ENCODE data around the gene TPK1. TPM values are rescaled to one million over a fixed set of nuclear protein-coding genes. Genes with fewer than 3 reads are reported as not detected.

The TPK1 gene
- total RNA-seq, 5 donors from 2014 or later (not counting 1 experiment from before 2014, with no cell fraction given), result 19.1 to 31.6 (median 22.0) TPM

DNA sequence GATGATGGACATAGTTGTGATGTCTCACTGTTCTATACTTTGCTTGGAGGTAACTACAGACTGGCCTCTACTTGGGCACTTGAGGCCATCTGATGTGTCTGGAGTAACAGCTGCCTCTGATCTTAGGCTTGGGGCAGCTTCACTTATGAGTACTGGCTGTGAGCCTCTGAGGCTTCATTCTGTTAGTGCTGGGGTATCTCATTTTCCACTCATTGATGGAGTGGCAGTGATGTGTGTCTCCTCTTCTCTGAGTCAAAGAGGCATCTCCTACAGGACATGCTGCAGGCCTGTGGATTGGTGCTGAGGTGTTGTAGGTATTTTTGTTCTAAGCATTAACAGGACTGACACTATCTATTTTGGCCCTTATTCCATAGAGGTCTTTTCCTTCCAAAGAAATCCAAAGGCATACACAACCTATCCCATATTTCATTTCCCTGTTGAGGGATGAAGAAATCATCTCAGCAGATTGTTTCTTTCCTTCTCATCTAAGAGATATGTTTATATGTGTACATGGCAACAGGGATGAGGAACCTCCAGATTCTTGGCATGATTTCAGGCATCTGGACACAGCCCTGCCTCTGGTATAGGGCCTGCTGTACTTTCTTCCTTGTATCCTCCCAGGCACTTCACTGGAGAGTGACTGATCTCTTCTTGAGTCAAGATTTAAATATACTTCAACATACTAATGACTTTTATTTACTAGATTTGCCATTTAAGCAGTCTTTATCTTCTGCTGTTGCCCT, 366.7 kb downstream of the TPK1 start:
- H3K9me3 Mint-ChIP-seq, result peaks cover 13 to 18% (median 14%) of the 10 kb centered on the region in 3 donors
- H3K4me3 ChIP-seq (ENCODE audit: control insufficient read depth in 1 of 2, extremely low read depth in 1 of 2, low read length in 1 of 2), result no peak overlapping the region
- H3K27me3 Mint-ChIP-seq, result no peaks in the 10 kb centered on the region
- no peaks in the 10 kb centered on the region for H3K4me1 ChIP-seq (ENCODE audit: control insufficient read depth in 1 of 2, extremely low read depth in 1 of 2, insufficient read depth in 2 of 2, low read length in 2 of 2)
- no peaks in the 10 kb centered on the region for H3K27me3 ChIP-seq (replicated peaks in 1 of 2; ENCODE audit: control insufficient read depth in 2 of 2, extremely low read depth in 1 of 2, insufficient read depth in 2 of 2, low read length in 1 of 2)
- DNase-seq (no peak), ATAC-seq (replicated peaks in 1 of 4) (no peak)
- no peak overlapping the region for H3K27ac Mint-ChIP-seq
- POLR2A ChIA-PET, result no interaction called here
- H3K4me3 Mint-ChIP-seq, result no peak overlapping the region
- CTCF ChIA-PET, result no interaction called here
- no peaks in the 10 kb centered on the region for H3K9me3 ChIP-seq
- H3K27ac ChIP-seq (ENCODE audit: low read length), result no peak overlapping the region
- no peaks in the 10 kb centered on the region for H3K4me1 Mint-ChIP-seq
- peaks cover 62% of the 10 kb centered on the region for H3K36me3 Mint-ChIP-seq
- H3K36me3 ChIP-seq (ENCODE audit: control insufficient read depth in 2 of 2, extremely low read depth in 1 of 2, insufficient read depth in 1 of 2, low read length in 1 of 2), result no peaks in the 10 kb centered on the region

- no peaks in the 10 kb centered on the region for H3K4me1 Mint-ChIP-seq
- CTCF ChIA-PET, result no interaction called here
- H3K4me1 ChIP-seq (ENCODE audit: control insufficient read depth in 1 of 2, extremely low read depth in 1 of 2, insufficient read depth in 2 of 2, low read length in 2 of 2), result no peaks in the 10 kb centered on the region
- peaks cover 0 to 2% of the 10 kb centered on the region in 2 donors for H3K36me3 ChIP-seq (ENCODE audit: control insufficient read depth in 2 of 2, extremely low read depth in 1 of 2, insufficient read depth in 1 of 2, low read length in 1 of 2)
- no peak overlapping the region for H3K27ac Mint-ChIP-seq
- H3K4me3 Mint-ChIP-seq, result no peak overlapping the region
- POLR2A ChIA-PET, result no interaction called here
- H3K9me3 ChIP-seq, result peaks cover 3% of the 10 kb centered on the region
- no peaks in the 10 kb centered on the region for H3K27me3 ChIP-seq (replicated peaks in 1 of 2; ENCODE audit: control insufficient read depth in 2 of 2, extremely low read depth in 1 of 2, insufficient read depth in 2 of 2, low read length in 1 of 2)
- WGBS (ENCODE audit: insufficient coverage), result 98% methylated on average over 5 of the region's 5 CpGs
- H3K27me3 Mint-ChIP-seq, result no peaks in the 10 kb centered on the region
- peaks cover 13 to 45% (median 24%) of the 10 kb centered on the region in 3 donors for H3K9me3 Mint-ChIP-seq
- DNase-seq (no peak), ATAC-seq (replicated peaks in 1 of 4) (no peak)
- peaks cover 79% of the 10 kb centered on the region for H3K36me3 Mint-ChIP-seq
- no peak overlapping the region for H3K4me3 ChIP-seq (ENCODE audit: control insufficient read depth in 1 of 2, extremely low read depth in 1 of 2, low read length in 1 of 2)
- no peak overlapping the region for H3K27ac ChIP-seq (ENCODE audit: low read length)
These were observed 376.2 kb downstream of the TPK1 start for GRCh38 chr7:144459635-144460034.

DNA sequence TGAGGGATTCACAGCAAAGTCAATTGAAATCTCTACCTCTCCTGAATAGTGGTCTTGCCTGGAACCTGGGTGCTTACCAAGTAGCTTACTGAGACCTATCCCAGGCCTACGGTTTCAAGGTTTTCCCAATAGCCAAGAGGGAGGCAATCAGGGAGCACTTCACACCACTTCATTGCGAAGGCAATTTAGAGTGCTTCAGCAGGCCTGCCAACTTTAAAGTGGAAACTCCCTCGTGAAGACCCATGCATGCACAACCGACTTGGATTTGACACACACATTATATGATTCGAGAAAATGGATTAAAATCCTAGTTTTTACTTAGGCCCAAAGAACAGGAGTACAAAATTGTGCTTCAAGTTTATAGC, 380.8 kb downstream of the TPK1 start:
- no peak overlapping the region for H3K27ac ChIP-seq (ENCODE audit: low read length)
- peaks cover 6% of the 10 kb centered on the region for H3K9me3 ChIP-seq
- Mint-ChIP-seq H3K36me3 (peaks cover 69% of the 10 kb centered on the region), H3K9me3 (peaks cover 9 to 27% (median 23%) of the 10 kb centered on the region in 3 donors), H3K27me3 (no peaks in the 10 kb centered on the region), H3K4me1 (no peaks in the 10 kb centered on the region), H3K4me3 (no peak overlapping the region), H3K27ac (no peak overlapping the region)
- POLR2A ChIA-PET, result no interaction called here
- CTCF ChIA-PET, result no interaction called here
- no peaks in the 10 kb centered on the region for H3K4me1 ChIP-seq (ENCODE audit: control insufficient read depth in 1 of 2, extremely low read depth in 1 of 2, insufficient read depth in 2 of 2, low read length in 2 of 2)
- no peaks in the 10 kb centered on the region for H3K27me3 ChIP-seq (replicated peaks in 1 of 2; ENCODE audit: control insufficient read depth in 2 of 2, extremely low read depth in 1 of 2, insufficient read depth in 2 of 2, low read length in 1 of 2)
- H3K36me3 ChIP-seq (ENCODE audit: control insufficient read depth in 2 of 2, extremely low read depth in 1 of 2, insufficient read depth in 1 of 2, low read length in 1 of 2), result peaks cover 0 to 8% of the 10 kb centered on the region in 2 donors
- no peak for ATAC-seq (replicated peaks in 1 of 4)
- no peak for DNase-seq
- 100% methylated on average over 3 of the region's 5 CpGs for WGBS (ENCODE audit: insufficient coverage)
- no peak overlapping the region for H3K4me3 ChIP-seq (ENCODE audit: control insufficient read depth in 1 of 2, extremely low read depth in 1 of 2, low read length in 1 of 2)

- ATAC-seq (replicated peaks in 1 of 4) (no peak), DNase-seq (no peak)
- ChIA-PET POLR2A (no interaction called here), CTCF (no interaction called here)
- Mint-ChIP-seq H3K4me1 (no peaks in the 10 kb centered on the region), H3K27me3 (no peaks in the 10 kb centered on the region), H3K9me3 (peaks cover 6 to 22% (median 22%) of the 10 kb centered on the region in 3 donors), H3K4me3 (no peak overlapping the region), H3K27ac (no peak overlapping the region), H3K36me3 (peaks cover 64% of the 10 kb centered on the region)
- Histone ChIP-seq H3K36me3 (ENCODE audit: control insufficient read depth in 2 of 2, extremely low read depth in 1 of 2, insufficient read depth in 1 of 2, low read length in 1 of 2) (peaks cover 0 to 8% of the 10 kb centered on the region in 2 donors), H3K9me3 (peaks cover 6% of the 10 kb centered on the region), H3K4me3 (ENCODE audit: control insufficient read depth in 1 of 2, extremely low read depth in 1 of 2, low read length in 1 of 2) (no peak overlapping the region), H3K27me3 (replicated peaks in 1 of 2; ENCODE audit: control insufficient read depth in 2 of 2, extremely low read depth in 1 of 2, insufficient read depth in 2 of 2, low read length in 1 of 2) (no peaks in the 10 kb centered on the region), H3K4me1 (ENCODE audit: control insufficient read depth in 1 of 2, extremely low read depth in 1 of 2, insufficient read depth in 2 of 2, low read length in 2 of 2) (no peaks in the 10 kb centered on the region), H3K27ac (ENCODE audit: low read length) (no peak overlapping the region)
- 86% methylated on average over 1 of the region's 3 CpGs for WGBS (ENCODE audit: insufficient coverage)
These were observed 381.4 kb downstream of the TPK1 start for GRCh38 chr7:144454256-144455039.

- no peak for DNase-seq
- H3K27me3 ChIP-seq (replicated peaks in 1 of 2; ENCODE audit: control insufficient read depth in 2 of 2, extremely low read depth in 1 of 2, insufficient read depth in 2 of 2, low read length in 1 of 2), result no peaks in the 10 kb centered on the region
- no peak overlapping the region for H3K4me3 ChIP-seq (ENCODE audit: control insufficient read depth in 1 of 2, extremely low read depth in 1 of 2, low read length in 1 of 2)
- no CpG with 5 or more reads among the region's 5 CpGs for WGBS (ENCODE audit: insufficient coverage)
- Mint-ChIP-seq H3K4me1 (no peaks in the 10 kb centered on the region), H3K27ac (no peak overlapping the region), H3K27me3 (no peaks in the 10 kb centered on the region), H3K9me3 (peaks cover 5 to 19% (median 19%) of the 10 kb centered on the region in 3 donors), H3K4me3 (no peak overlapping the region), H3K36me3 (peaks cover 47% of the 10 kb centered on the region)
- peaks cover 6% of the 10 kb centered on the region for H3K9me3 ChIP-seq
- no peak overlapping the region for H3K27ac ChIP-seq (ENCODE audit: low read length)
- CTCF ChIA-PET, result no interaction called here
- POLR2A ChIA-PET, result no interaction called here
- no peaks in the 10 kb centered on the region for H3K4me1 ChIP-seq (ENCODE audit: control insufficient read depth in 1 of 2, extremely low read depth in 1 of 2, insufficient read depth in 2 of 2, low read length in 2 of 2)
- peaks cover 0 to 8% of the 10 kb centered on the region in 2 donors for H3K36me3 ChIP-seq (ENCODE audit: control insufficient read depth in 2 of 2, extremely low read depth in 1 of 2, insufficient read depth in 1 of 2, low read length in 1 of 2)
- no peak for ATAC-seq (replicated peaks in 1 of 4)
These were observed 383.8 kb downstream of the TPK1 start for GRCh38 chr7:144452064-144452463.

DNA sequence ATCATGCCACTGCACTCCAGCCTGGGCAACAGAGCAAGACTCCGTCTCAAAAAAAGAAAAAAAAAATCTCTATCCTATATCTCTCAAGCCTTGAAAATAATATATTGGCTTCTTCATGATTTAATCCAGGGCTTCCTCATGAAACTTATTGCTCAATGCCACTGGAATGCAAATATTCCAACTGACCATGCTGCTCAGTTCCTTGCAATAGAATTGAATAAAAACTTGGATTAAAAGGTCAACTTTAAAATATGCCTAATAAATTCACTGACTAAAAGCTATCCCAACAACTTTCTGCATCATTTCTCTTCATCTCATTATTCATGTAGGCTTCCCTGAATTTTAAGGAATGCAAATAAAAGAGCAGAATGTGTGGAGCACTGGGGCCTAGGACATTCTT, 390.3 kb downstream of the TPK1 start:
- CTCF ChIA-PET, result interaction anchor here in 1 of 2 donors (1.2 kb wide), 1 partner anchor 9 kb away, joined by 3 read pairs; no protein-coding TSS in a partner anchor
- Mint-ChIP-seq H3K4me1 (no peaks in the 10 kb centered on the region), H3K4me3 (no peak overlapping the region), H3K36me3 (peaks cover 5% of the 10 kb centered on the region), H3K27ac (no peak overlapping the region), H3K27me3 (no peaks in the 10 kb centered on the region), H3K9me3 (no peaks in the 10 kb centered on the region)
- WGBS (ENCODE audit: insufficient coverage), result no CpG with 5 or more reads among the region's 1 CpG
- POLR2A ChIA-PET, result no interaction called here
- Histone ChIP-seq H3K27me3 (replicated peaks in 1 of 2; ENCODE audit: control insufficient read depth in 2 of 2, extremely low read depth in 1 of 2, insufficient read depth in 2 of 2, low read length in 1 of 2) (no peaks in the 10 kb centered on the region), H3K36me3 (ENCODE audit: control insufficient read depth in 2 of 2, extremely low read depth in 1 of 2, insufficient read depth in 1 of 2, low read length in 1 of 2) (no peaks in the 10 kb centered on the region), H3K4me3 (ENCODE audit: control insufficient read depth in 1 of 2, extremely low read depth in 1 of 2, low read length in 1 of 2) (no peak overlapping the region), H3K27ac (ENCODE audit: low read length) (no peak overlapping the region), H3K4me1 (ENCODE audit: control insufficient read depth in 1 of 2, extremely low read depth in 1 of 2, insufficient read depth in 2 of 2, low read length in 2 of 2) (no peaks in the 10 kb centered on the region), H3K9me3 (no peaks in the 10 kb centered on the region)
- no peak for ATAC-seq (replicated peaks in 1 of 4)
- no peak for DNase-seq

All from T-cell (primary cell).